SKM-1 treated with dmso at 0.1 percent for 144 hours (cell line): ENCODE data around the gene AIF1.
"Not testable (repeated sequence)": the region's sequence is repeated elsewhere in the genome, so short reads cannot be mapped to it uniquely, and the experiment has no call there.

Experiments
- DNase-seq: peaks from one replicate; lab custom pipeline; 2025; ENCODE audit not compliant: unreplicated experiment; lab: John Stamatoyannopoulos, UW

The AIF1 gene

GRCh38 chr6:31580807-31581433 is 34.1 kb upstream of the AIF1 start:
- DNase-seq, result peak; percentile 49

GRCh38 chr6:31581434-31582229 is 33.4 kb upstream of the AIF1 start:
- no peak for DNase-seq

- DNase-seq, result no peak
Observed at GRCh38 chr6:31582230-31582643, 32.8 kb upstream of the AIF1 start, which contains the start of gene LTB. Gene LTB, minus strand, starts transcription at chr6:31582424. Its CDS starts 7 bp downstream, at chr6:31582417.

- DNase-seq, result peak; percentile 62
Observed at GRCh38 chr6:31585491-31585890, 29.5 kb upstream of the AIF1 start.

GRCh38 chr6:31586008-31586407 is 29.0 kb upstream of the AIF1 start, which contains the start of gene LST1:
Gene LST1, plus strand, starts transcription at chr6:31586277. Its CDS starts 1,023 bp downstream, at chr6:31587300.
- DNase-seq, result peak; percentile 96

GRCh38 chr6:31586599-31587281 is 28.3 kb upstream of the AIF1 start:
- peak; percentile 88 for DNase-seq

GRCh38 chr6:31587791-31588777 is 26.9 kb upstream of the AIF1 start:
- no peak for DNase-seq

GRCh38 chr6:31588871-31589650 is 26.0 kb upstream of the AIF1 start:
- no peak for DNase-seq

- not testable (repeated sequence) for DNase-seq
Observed at GRCh38 chr6:31590691-31591090, 24.3 kb upstream of the AIF1 start.

- no peak for DNase-seq
Observed at GRCh38 chr6:31592396-31592771, 22.6 kb upstream of the AIF1 start.

- DNase-seq, result peak; percentile 52
Observed at GRCh38 chr6:31597006-31597405, 18.0 kb upstream of the AIF1 start.

GRCh38 chr6:31607317-31607716 is 7.7 kb upstream of the AIF1 start:
- no peak for DNase-seq

- DNase-seq, result no peak
Observed at GRCh38 chr6:31609519-31610406, 5.3 kb upstream of the AIF1 start.

- no peak for DNase-seq
Observed at GRCh38 chr6:31610968-31611367, 4.1 kb upstream of the AIF1 start.

GRCh38 chr6:31614075-31614619 is 887 bp upstream of the AIF1 start:
- peak; percentile 42 for DNase-seq

GRCh38 chr6:31615748-31616147 is 714 bp downstream of the AIF1 start:
- DNase-seq, result peak; percentile 96

- DNase-seq, result no peak
Observed at GRCh38 chr6:31617010-31617409, 2.0 kb downstream of the AIF1 start.

GRCh38 chr6:31619805-31620585 is 5.0 kb downstream of the AIF1 start:
- peak; percentile 98 for DNase-seq
